Neutrophil (primary cell): Measurements from ENCODE around the gene SLAMF9.

Experiments used
- H3K27ac ChIP-seq: fragments of 200-600 bp; sonication (generic); 2 replicates; pipeline ENCODE4 v1.5.1; 2016; ENCODE audit warnings: mild to moderate bottlenecking, moderate library complexity
- H3K27me3 ChIP-seq: fragments of 200-600 bp; sonication (generic); 2 replicates; pipeline ENCODE4 v1.6.0; 2016; ENCODE audit warnings: mild to moderate bottlenecking
- H3K36me3 ChIP-seq: fragments of 200-600 bp; sonication (generic); 2 replicates; pipeline ENCODE4 v1.5.1; 2017
- H3K4me1 ChIP-seq, 2 experiments: fragments of 200-600 bp in 1 of 2; sonication (generic) in 1 of 2; 1 replicate in 1 of 2; 2 replicates in 1 of 2; pipeline versions ENCODE4 v1.5.1 to v1.6.1; 2013 to 2016; ENCODE audit warnings: low read depth in 1 of 2, low read length in 1 of 2, mild to moderate bottlenecking in 1 of 2, moderate library complexity in 1 of 2; ENCODE audit not compliant: control insufficient read depth in 1 of 2, insufficient read depth in 1 of 2
- H3K4me3 ChIP-seq, 2 experiments: fragments of 200-600 bp in 1 of 2; sonication (generic) in 1 of 2; 1 replicate in 1 of 2; 2 replicates in 1 of 2; pipeline ENCODE4 v1.5.1; 2013 to 2016; ENCODE audit warnings: low read depth in 1 of 2, low read length in 1 of 2, mild to moderate bottlenecking in 1 of 2, moderate library complexity in 1 of 2
- H3K9me3 ChIP-seq: fragments of 200-600 bp; sonication (generic); 2 replicates; pipeline ENCODE4 v1.5.1; 2016
- CTCF ChIP-seq: fragments of 200-600 bp; sonication (generic); IDR thresholded peaks from 2 replicates; pipeline ENCODE4 v1.5.1; 2016; ENCODE audit warnings: antibody characterized with exemption

SLAMF9 gene

DNA sequence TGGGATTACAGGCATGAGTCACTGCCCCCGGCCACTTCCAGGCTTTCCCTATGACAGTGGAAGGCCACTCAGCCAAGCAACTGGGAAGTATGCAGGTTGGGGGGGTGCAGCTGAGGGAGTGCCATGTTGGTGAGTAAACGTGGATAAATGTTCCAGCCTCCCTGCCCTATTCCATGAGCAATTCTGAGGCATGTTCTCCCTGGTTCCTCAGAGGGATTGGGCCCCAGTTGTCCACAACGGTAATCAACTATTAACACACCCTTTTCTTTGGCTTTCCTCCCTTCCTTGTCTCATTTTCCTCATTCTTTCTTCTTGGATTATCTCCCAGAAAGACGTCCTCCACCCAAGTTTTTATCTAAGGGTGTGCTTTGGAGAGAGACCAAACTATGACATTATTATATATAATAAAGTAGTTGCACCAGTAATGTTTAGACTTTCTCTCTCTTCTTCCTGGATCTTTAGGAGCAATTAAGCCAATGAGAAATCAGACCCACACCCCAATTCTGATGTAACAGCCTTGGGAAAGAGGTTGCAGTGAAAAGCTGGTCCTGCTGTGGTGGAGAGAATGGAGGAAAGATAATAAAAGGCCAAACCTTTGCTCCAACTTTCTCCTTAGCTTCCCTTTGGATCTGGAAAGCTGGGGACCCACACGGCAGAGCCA, 6.8 kb upstream of the SLAMF9 start:
- H3K4me3 ChIP-seq: no peak overlapping the region
- no peak overlapping the region for H3K27ac ChIP-seq
- TF ChIP-seq CTCF: no peak
- H3K36me3 ChIP-seq: no peaks in the 10 kb centered on the region
- H3K9me3 ChIP-seq: no peaks in the 10 kb centered on the region
- no peaks in the 10 kb centered on the region for H3K4me1 ChIP-seq
- H3K27me3 ChIP-seq: peaks cover 17% of the 10 kb centered on the region

DNA sequence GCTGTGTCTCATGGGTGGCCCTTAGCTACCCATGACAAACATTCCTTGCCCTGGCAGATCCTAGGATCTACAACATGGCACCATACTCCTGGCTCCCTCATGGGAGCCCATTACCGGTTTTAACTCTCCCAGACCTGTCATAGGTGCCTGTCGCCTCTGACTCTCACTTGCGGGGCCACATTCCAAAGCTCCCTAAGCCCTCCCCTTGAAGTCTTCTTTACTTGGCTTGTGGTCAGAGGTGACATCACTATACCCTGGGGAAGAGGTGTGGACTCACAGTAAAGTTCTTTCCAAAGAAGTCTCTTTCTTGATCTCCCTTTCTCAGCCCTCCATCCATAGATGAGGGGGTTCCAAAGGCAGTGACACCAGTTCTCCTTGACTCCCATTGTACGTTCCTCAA, 5.4 kb upstream of the SLAMF9 start:
- Histone ChIP-seq H3K27ac (no peak overlapping the region), H3K9me3 (no peaks in the 10 kb centered on the region), H3K4me3 (no peak overlapping the region), H3K36me3 (no peaks in the 10 kb centered on the region), H3K4me1 (no peaks in the 10 kb centered on the region), H3K27me3 (peaks cover 5% of the 10 kb centered on the region)
- no peak for TF ChIP-seq CTCF

GRCh38 chr1:159958719-159959380, 4.8 kb upstream of the SLAMF9 start:
- H3K4me3 ChIP-seq: no peak overlapping the region
- no peak overlapping the region for H3K27ac ChIP-seq
- H3K9me3 ChIP-seq: no peaks in the 10 kb centered on the region
- H3K4me1 ChIP-seq: no peaks in the 10 kb centered on the region
- no peaks in the 10 kb centered on the region for H3K36me3 ChIP-seq
- TF ChIP-seq CTCF: no peak
- no peaks in the 10 kb centered on the region for H3K27me3 ChIP-seq

- no peaks in the 10 kb centered on the region for H3K36me3 ChIP-seq
- H3K27me3 ChIP-seq: peaks cover 6% of the 10 kb centered on the region
- no peaks in the 10 kb centered on the region for H3K4me1 ChIP-seq
- H3K27ac ChIP-seq: no peak overlapping the region
- no peak overlapping the region for H3K4me3 ChIP-seq
- no peaks in the 10 kb centered on the region for H3K9me3 ChIP-seq
- TF ChIP-seq CTCF: no peak
Measured at GRCh38 chr1:159957824-159958268, 3.8 kb upstream of the SLAMF9 start.

- Histone ChIP-seq H3K27ac (no peak overlapping the region), H3K9me3 (no peaks in the 10 kb centered on the region), H3K36me3 (no peaks in the 10 kb centered on the region)
Measured at GRCh38 chr1:159955456-159955855, 1.4 kb upstream of the SLAMF9 start.

More at GRCh38 chr1:159955456-159955855, 1.4 kb upstream of the SLAMF9 start:
- Histone ChIP-seq H3K4me3 (no peak overlapping the region), H3K4me1 (no peaks in the 10 kb centered on the region), H3K27me3 (peaks cover 13% of the 10 kb centered on the region)
- no peak for TF ChIP-seq CTCF
